GM18508 (cell line): ENCODE measurements around the gene SULT1A3.
"Not testable (repeated sequence)": the region's sequence is repeated elsewhere in the genome, so short reads cannot be mapped to it uniquely, and the experiment has no call there.

ENCODE experiments used
- ATAC-seq: cut with Tn5 transposase; IDR thresholded peaks from one replicate; pipeline ENCODE4 v1.9.1; 2021; ENCODE audit warnings: moderate number of reproducible peaks; ENCODE audit not compliant: insufficient read depth, unreplicated experiment

The SULT1A3 gene

GRCh38 chr16:30199049-30199448, at the start of gene SULT1A3:
Gene SULT1A3, plus strand, starts transcription at chr16:30199255. Its CDS starts 1,474 bp downstream, at chr16:30200729.
- not testable (repeated sequence) for ATAC-seq

DNA sequence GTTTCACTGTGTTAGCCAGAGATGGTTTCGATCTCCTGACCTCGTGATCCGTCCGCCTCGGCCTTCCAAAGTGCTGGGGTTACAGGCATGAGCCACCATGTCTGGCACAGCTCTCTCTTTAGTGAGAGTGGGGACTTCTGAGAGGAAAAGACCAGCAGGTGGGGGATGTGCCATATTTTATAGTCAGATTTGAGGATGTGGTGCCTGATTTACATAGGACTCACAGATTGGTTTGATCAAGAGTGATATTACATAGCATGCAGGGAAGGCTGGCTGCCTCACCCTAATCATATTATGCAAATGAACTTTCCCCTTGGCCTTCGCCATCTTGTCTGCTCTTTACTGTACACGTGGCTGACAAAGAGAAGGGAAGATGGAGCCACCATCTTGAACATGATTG, 48.0 kb upstream of the SULT1A3 start:
- no peak for ATAC-seq

GRCh38 chr16:30152517-30152916, 46.5 kb upstream of the SULT1A3 start:
- ATAC-seq = no peak

GRCh38 chr16:30155188-30155587, 43.9 kb upstream of the SULT1A3 start:
- ATAC-seq = no peak

- ATAC-seq = no peak
These were observed 41.8 kb upstream of the SULT1A3 start for GRCh38 chr16:30157214-30157613.

DNA sequence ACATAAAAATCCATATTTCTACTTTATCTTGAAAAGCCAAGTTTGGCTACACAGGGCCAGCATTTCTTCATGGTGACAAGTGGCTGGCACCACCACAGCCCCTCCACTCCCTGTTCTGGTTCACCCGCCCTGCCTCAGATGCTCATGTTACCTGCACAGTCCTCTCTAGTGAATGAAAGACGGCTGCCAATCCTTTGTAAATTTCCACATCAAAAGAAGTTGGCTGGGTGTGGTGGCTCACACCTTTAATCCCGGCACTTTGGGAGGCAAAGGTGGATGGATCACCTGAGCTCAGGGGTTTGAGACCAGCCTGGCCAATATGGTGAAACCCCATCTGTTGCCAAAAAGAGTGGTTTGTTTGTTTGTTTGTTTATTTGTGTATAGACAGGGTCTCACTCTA, 35.5 kb upstream of the SULT1A3 start:
- no peak for ATAC-seq

DNA sequence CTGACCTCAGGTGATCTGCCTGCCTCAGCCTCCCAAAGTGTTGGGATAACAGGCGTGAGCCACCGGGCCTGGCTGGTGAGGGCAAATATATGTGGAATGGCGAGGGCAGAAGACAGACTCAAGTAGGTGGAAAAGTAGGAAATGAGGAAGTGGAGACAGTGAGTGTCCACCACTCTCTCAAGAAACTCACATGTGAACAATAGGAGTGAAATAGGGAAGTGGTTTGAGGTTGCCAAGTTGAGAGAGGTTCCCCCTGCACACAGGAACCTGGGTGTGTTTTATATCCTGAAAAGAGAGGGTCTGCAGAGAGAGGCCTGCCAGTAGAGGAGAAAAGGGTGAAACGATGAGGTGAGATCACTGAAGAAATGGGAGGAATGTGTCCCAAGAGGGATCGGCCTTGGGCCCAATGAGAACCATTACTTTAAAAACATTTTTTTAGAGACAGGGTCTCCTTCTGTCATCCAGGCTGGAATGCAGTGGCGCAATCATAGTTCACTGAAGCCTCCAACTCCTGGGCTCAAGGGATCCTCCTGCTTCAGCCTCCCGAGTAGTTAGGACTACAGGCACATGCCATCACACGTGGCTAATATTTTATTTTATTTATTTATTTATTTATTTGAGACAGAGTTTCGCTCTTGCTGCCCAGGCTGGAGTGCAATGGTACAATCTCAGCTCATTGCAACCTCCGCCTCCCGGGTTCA, 32.7 kb upstream of the SULT1A3 start:
- no peak for ATAC-seq

DNA sequence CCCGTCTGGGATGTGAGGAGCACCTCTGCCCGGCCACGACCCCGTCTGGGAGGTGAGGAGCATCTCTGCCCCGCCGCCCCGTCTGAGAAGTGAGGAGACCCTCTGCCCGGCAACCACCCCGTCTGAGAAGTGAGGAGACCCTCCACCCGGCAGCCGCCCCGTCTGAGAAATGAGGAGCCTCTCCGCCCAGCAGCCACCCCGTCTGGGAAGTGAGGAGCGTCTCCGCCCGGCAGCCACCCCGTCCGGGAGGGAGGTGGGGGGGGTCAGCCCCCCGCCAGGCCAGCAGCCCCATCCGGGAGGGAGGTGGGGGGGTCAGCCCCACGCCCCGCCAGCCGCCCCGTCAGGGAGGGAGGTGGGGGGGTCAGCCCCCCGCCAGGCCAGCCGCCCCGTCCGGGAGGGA, 30.3 kb upstream of the SULT1A3 start:
- ATAC-seq = not testable (repeated sequence)

DNA sequence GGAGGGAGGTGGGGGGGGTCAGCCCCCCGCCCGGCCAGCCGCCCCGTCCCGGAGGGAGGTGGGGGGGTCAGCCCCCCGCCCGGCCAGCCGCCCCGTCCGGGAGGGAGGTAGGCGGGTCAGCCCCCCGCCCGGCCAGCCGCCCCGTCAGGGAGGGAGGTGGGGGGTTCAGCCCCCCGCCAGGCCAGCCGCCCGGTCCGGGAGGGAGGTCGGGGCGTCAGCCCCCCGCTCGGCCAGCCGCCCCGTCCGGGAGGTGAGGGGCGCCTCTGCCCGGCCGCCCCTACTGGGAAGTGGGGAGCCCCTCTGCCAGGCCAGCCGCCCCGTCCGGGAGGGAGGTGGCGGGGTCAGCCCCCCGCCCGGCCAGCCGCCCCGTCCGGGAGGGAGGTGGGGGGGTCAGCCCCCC, 29.6 kb upstream of the SULT1A3 start:
- ATAC-seq = not testable (repeated sequence)

- not testable (repeated sequence) for ATAC-seq
These were observed 28.9 kb upstream of the SULT1A3 start for GRCh38 chr16:30170145-30170544.

DNA sequence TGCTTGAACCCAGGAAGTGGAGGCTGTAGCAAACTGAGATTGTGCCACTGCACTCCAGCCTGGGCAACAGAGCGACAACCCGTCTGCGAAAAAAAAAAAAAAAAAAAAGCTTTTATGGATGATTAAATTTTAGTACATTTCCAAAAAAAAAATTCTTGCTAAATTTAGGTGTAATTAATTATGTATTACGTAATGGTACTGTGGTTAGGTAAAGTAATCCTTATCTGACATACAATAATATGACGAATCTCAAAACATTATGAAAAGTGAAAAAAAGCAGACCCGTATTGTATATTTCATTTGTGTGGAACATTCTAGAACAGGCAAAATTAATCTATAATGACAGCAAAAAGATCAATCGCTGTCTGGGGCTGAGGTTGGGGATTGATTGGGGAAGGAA, 26.0 kb upstream of the SULT1A3 start:
- no peak for ATAC-seq

DNA sequence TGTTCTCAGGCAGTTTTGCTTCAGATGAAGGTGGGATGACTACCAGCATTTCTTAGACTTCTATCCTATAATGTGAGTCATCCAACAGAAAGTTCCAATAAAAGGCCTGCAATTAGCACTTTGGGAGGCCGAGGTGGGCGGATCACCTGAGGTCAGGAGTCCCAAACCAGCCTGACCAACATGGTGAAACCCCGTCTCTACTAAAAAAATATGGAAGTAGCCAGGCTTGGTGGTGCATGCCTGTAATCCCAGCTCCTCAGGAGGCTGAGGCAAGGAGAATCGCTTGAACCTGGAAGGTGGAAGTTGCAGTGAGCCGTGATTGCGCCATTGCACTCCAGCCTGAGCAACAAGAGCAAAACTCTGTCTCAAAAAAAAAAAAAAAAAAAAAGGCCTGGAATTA, 22.2 kb upstream of the SULT1A3 start:
- not testable (repeated sequence) for ATAC-seq

DNA sequence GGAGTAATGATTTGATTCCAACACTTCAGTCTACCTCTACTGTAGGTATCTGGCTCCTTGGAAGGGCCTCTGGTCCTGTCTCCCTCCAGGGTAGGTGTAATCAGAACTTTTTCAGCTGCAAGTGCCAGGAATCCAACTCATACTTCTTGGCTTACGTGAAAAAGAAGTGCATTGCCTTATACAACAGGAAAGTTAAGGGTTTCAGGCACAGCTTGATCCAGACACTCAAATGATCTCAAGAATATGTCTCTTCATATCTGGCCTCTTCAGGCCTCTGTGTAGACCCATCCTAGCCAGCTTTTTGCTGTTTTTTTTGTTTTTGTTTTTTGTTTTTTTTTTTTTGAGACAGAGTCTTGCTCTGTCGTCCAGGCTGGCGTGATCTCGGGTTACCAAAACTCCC, 19.9 kb upstream of the SULT1A3 start:
- no peak for ATAC-seq

- ATAC-seq = no peak
These were observed 19.1 kb upstream of the SULT1A3 start for GRCh38 chr16:30179931-30180330.

DNA sequence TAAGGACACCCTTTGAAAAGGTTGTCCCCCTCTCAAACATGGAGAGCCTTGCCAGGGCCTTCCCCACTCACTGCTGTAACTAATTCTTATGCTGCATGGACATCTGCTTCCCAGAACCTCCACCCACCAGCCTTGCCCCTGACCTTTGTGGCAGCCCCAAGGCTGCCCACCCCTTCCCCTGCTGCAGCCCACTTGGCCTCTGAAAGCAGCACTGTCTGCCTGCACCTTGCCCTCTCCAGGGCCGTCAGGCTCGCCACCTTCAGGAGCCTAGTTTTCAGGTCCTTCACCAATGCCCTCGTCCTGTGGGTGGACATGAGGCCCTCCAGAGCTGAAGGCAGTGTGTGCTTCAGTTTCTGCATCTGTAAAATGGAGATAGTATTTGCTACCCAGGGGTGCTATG, 18.3 kb upstream of the SULT1A3 start:
- ATAC-seq = no peak

- ATAC-seq = no peak
These were observed 15.6 kb upstream of the SULT1A3 start, which contains the start of gene CORO1A for GRCh38 chr16:30183233-30184095. Gene CORO1A, plus strand, starts transcription at chr16:30183602. Its CDS starts 1,608 bp downstream, at chr16:30185210.

DNA sequence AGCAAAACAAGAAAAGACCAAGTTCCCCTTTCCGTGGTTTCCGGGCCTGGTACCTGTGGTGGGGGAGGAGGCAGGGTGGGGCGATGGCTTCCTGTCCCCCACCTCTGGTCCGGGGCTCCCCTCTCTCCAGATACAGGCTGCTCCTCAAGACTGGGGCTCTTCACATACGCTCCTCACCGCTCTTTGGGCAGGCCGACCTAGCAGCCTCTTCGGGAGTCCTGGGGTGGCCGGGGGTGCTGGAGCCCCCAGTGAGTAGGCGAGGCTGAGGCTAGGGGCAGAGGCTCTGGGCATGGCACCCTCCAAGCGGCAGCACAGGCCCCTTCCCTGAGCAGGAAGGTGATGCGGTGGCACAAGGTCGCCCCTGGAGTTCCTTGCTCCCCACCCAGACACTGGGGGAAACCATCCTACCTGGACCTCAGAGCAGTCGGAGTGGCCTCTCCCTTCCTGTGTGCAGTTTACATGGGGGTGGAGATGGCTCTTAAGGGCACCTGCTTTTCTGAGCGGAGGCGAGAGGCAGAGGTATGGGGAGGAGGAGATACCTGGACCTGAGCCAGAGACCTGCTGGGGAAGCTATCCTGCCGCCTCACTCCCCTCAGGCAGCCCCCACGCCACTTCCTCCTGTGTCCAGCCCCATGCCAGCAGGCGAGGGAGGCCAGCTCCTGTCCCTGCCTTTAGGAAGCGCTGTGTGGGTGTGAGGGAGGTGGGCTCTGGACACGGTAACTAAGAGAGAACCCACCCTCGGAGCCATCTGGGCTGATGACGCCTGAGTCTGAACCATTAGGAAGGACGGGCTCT, 14.8 kb upstream of the SULT1A3 start:
- ATAC-seq = no peak

DNA sequence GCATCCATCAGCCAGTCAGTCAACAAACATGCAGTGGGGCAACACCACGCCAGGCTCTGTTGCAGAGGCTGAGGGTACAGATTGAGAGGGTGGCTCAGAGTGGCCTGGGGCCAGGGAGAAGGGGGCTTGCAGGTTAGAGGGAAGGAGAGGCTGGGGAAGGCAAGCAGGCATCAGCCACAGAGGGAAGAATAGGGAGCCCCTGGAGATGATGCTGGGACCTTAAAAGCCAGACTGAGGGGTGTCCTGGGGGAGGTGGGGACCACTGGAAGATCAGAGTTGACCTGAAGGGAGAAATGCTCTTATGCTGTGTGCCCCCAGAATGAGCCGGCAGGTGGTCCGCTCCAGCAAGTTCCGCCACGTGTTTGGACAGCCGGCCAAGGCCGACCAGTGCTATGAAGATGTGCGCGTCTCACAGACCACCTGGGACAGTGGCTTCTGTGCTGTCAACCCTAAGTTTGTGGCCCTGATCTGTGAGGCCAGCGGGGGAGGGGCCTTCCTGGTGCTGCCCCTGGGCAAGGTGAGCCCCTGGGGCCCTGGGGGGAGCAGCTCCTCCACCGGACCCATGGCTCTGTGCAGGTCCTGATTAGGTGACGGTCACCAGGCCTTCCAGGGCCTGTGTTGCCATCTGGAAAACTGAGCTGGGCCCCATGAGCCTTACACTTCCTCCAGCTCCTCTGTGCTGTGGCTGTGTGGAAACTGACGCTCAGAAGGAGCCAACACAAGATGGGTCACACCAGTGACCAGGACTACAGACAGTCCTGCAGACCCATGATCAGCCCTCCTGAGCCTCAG, 14.0 kb upstream of the SULT1A3 start:
- ATAC-seq = no peak

DNA sequence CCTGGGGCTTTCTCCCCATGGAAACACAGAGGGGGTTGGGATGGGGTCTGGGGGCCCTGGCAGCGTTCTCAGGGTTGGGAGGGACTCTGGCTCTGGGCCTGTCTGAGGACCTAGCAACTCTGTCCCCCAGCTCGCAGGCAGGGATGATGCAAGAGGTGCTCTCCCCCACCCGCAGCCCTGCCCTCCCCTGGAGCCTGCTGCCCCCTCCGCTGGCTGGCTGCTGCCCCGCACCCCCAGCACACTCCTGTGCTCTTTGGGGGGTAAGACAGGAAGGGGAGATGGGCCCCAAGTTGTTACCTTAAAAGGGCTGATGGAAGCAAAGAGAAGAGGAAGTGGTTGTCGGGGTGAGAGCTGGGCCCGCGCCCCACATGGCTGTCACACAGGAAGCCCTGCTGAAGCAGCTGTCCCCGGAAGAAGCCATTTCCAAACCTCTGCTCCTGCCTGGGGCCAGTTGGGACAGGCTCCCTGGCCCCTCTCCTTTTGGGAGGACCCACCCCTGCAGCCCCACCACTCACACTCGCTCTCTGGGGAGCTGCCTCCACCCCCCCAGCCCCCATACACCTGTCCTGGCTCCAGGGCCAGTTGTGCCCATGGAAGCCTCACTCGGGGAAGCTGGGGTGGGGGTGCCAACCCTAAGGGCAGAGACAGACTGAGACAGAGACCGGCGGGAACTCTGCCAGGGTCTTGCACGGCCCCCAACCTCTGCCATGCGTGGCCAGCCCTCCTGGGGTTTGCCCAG, 13.2 kb upstream of the SULT1A3 start:
- ATAC-seq = no peak
